NCI-H2081 (cell line): ENCODE results near the gene ATP11A.

Experiments
- DNase-seq, 2 experiments: peaks; one replicate each; lab custom pipeline; 2025; lab: John Stamatoyannopoulos, UW

Gene ATP11A

GRCh38 chr13:112893570-112894422 lies 204.0 kb downstream of the ATP11A start:
- DNase-seq: peak; percentile 70 to 85

GRCh38 chr13:112894423-112894672 lies 204.5 kb downstream of the ATP11A start:
- DNase-seq: no peak

GRCh38 chr13:112894673-112895481 lies 205.0 kb downstream of the ATP11A start:
- no peak for DNase-seq

GRCh38 chr13:112895521-112896465 lies 206.0 kb downstream of the ATP11A start:
- no peak for DNase-seq

- no peak for DNase-seq
Measured at GRCh38 chr13:112896736-112897602, 207.1 kb downstream of the ATP11A start.

GRCh38 chr13:112897603-112897955 lies 207.7 kb downstream of the ATP11A start:
- DNase-seq: no peak

- DNase-seq: no peak
Measured at GRCh38 chr13:112897956-112898620, 208.2 kb downstream of the ATP11A start.

- DNase-seq: no peak
Measured at GRCh38 chr13:112898621-112899280, 208.9 kb downstream of the ATP11A start.

GRCh38 chr13:112899281-112900225 lies 209.7 kb downstream of the ATP11A start:
- DNase-seq: no peak

- DNase-seq: no peak
Measured at GRCh38 chr13:112900226-112900600, 210.4 kb downstream of the ATP11A start.

- no peak for DNase-seq
Measured at GRCh38 chr13:112900691-112901091, 210.9 kb downstream of the ATP11A start.

GRCh38 chr13:112902101-112902651 lies 212.3 kb downstream of the ATP11A start:
- DNase-seq: no peak

- DNase-seq: no peak
Measured at GRCh38 chr13:112902669-112903068, 212.8 kb downstream of the ATP11A start.

GRCh38 chr13:112903071-112903577 lies 213.3 kb downstream of the ATP11A start:
- DNase-seq: no peak

- DNase-seq: peak in 1 of 2 experiments; percentile 37
Measured at GRCh38 chr13:112903606-112904195, 213.9 kb downstream of the ATP11A start.

- DNase-seq: no peak
Measured at GRCh38 chr13:112904436-112904960, 214.7 kb downstream of the ATP11A start.

GRCh38 chr13:112905086-112905485 lies 215.2 kb downstream of the ATP11A start:
- no peak for DNase-seq

- no peak for DNase-seq
Measured at GRCh38 chr13:112905619-112905989, 215.8 kb downstream of the ATP11A start.
